OCI-LY1 (cell line): ENCODE measurements around the gene P2RY8.

Experiments used
- EZH2 ChIP-seq: fragments of 200-600 bp; sonication (generic), shearing (Covaris generic); IDR thresholded peaks from 2 replicates; pipeline ENCODE4 v1.8.0; 2017; ENCODE audit warnings: borderline replicate concordance, mixed run types, mild to moderate bottlenecking, antibody characterized with exemption, low read length, moderate library complexity, mixed read lengths
- TF ChIP-seq, protein P1 (sequence below): fragments of 200-600 bp; sonication (generic), shearing (Covaris generic); IDR thresholded peaks from 2 replicates; pipeline ENCODE4 v1.5.1; 2017; ENCODE audit warnings: mild to moderate bottlenecking, antibody characterized with exemption, low read length, moderate library complexity, mixed read lengths

DNA sequence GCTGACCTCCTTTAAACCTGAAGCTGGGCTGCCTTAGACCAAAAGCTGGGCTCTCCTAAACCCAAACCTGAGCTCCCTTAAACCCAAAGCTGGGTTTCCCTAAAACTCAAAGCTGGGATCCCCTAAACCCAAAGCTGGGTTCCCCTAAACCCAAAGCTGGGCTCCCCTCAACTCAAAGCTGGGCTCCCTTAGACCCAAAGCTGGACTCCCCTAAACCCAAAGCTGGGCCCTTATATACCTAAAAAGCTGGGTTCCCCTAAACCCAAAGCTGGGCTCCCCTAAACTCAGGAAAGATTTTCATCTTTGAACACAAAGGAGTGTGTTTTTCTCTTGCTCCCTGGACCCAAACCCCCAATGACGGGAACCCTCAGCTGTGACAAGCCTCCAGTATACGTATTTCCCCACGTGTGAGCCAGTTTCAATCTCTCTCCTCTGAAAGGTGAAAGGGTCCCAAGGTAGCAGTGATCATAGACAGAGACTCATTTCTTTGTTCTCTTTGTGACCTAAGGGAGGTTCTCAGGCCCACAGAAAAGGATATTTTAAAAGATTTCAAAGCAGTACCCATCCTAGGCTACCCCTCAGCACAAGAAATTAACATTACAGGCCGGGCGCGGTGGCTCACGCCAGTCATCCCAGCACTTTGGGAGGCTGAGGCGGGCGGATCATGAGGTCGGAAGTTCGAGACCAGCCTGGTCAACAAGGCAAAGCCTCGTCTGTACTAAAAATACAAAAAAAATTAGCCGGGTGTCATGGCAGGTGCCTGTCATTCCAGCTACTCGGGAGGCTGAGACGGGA, 52.9 kb downstream of the P2RY8 start:
- TF ChIP-seq, protein P1, sequence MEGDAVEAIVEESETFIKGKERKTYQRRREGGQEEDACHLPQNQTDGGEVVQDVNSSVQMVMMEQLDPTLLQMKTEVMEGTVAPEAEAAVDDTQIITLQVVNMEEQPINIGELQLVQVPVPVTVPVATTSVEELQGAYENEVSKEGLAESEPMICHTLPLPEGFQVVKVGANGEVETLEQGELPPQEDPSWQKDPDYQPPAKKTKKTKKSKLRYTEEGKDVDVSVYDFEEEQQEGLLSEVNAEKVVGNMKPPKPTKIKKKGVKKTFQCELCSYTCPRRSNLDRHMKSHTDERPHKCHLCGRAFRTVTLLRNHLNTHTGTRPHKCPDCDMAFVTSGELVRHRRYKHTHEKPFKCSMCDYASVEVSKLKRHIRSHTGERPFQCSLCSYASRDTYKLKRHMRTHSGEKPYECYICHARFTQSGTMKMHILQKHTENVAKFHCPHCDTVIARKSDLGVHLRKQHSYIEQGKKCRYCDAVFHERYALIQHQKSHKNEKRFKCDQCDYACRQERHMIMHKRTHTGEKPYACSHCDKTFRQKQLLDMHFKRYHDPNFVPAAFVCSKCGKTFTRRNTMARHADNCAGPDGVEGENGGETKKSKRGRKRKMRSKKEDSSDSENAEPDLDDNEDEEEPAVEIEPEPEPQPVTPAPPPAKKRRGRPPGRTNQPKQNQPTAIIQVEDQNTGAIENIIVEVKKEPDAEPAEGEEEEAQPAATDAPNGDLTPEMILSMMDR = no peak
- no peak for TF ChIP-seq EZH2
